OCI-LY3 (cell line): ENCODE results near the gene RNF141.

Experiments
- H2AFZ ChIP-seq: fragments of 200-600, 300-600 bp; shearing (Covaris generic); 2 replicates; pipeline ENCODE4 v1.6.0; 2014; ENCODE audit warnings: antibody characterized with exemption, low read depth, low read length
- H3K27ac ChIP-seq: fragments of 200-600, 300-600 bp; sonication (generic); 2 replicates; pipeline ENCODE4 v1.5.1; 2014; ENCODE audit warnings: mild to moderate bottlenecking, low read length, moderate library complexity, mixed read lengths
- H3K27me3 ChIP-seq: fragments of 200-600, 300-600 bp; sonication (generic); 2 replicates; pipeline ENCODE4 v1.6.1; 2014; ENCODE audit warnings: low read depth, low read length, mixed read lengths
- H3K36me3 ChIP-seq: fragments of 200-600, 300-600 bp; sonication (generic); replicated peaks from 2 replicates; pipeline ENCODE3; 2014; ENCODE audit warnings: low read depth, low read length, mixed read lengths
- H3K4me1 ChIP-seq: fragments of 300-600, 200-600 bp; sonication (generic); 2 replicates; pipeline ENCODE4 v1.6.1; 2014; ENCODE audit warnings: low read length, mixed read lengths
- H3K4me2 ChIP-seq: fragments of 200-600, 300-600 bp; sonication (generic); 2 replicates; pipeline ENCODE4 v1.6.1; 2014; ENCODE audit warnings: low read length, mixed read lengths
- H3K4me3 ChIP-seq: fragments of 300-600, 200-600 bp; sonication (generic); 2 replicates; pipeline ENCODE4 v1.5.1; 2014; ENCODE audit warnings: antibody characterized with exemption, mild to moderate bottlenecking, low read length, moderate library complexity
- H3K79me2 ChIP-seq: fragments of 300-600, 200-600 bp; shearing (Covaris generic); 2 replicates; pipeline ENCODE4 v1.6.1; 2014; ENCODE audit warnings: mild to moderate bottlenecking, low read length, mixed read lengths
- H3K9ac ChIP-seq: fragments of 300-600, 200-600 bp; shearing (Covaris generic); 2 replicates; pipeline ENCODE4 v1.6.0; 2014; ENCODE audit warnings: mild to moderate bottlenecking, low read length, moderate library complexity
- H3K9me3 ChIP-seq: fragments of 200-600, 300-600 bp; shearing (Covaris generic); 2 replicates; pipeline ENCODE4 v1.6.1; 2014; ENCODE audit warnings: low read length, mixed read lengths; ENCODE audit not compliant: insufficient read depth
- H4K20me1 ChIP-seq: fragments of 200-600, 300-600 bp; sonication (generic); 2 replicates; pipeline ENCODE4 v1.6.1; 2016; ENCODE audit warnings: low read length, mixed read lengths; ENCODE audit not compliant: insufficient read depth
- EZH2phosphoT487 ChIP-seq: fragments of 200-600 bp; shearing (Covaris generic); IDR thresholded peaks from 2 replicates; pipeline ENCODE4 v1.6.1; 2018; ENCODE audit warnings: antibody characterized with exemption, mixed run types, low read depth
- TF ChIP-seq, protein P1 (sequence below): fragments of 200-600, 300-600 bp; sonication (generic); IDR thresholded peaks from 2 replicates; pipeline ENCODE4 v1.5.1; 2014; ENCODE audit warnings: antibody characterized with exemption, low read length, low read depth

The RNF141 gene

DNA sequence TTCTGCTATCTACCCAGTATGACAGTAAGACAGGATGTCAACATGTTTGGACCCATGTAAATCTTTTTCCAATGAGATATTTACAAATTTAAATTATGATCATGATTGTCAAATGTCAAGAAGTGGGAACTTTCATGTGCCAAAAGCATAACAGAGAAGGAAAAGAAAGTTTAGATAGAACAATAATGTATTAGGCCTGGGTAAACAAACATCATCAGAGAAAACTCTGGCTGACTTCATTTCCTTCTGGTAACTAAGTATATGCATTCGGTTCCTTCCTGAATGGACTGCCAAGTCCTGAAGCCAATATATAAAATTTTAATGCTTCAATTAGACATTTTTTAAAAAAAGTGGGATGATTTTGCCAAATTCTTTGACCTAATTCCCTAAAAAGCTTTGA, 16.5 kb downstream of the RNF141 start:
- H2AFZ ChIP-seq: no peak overlapping the region
- H3K27ac ChIP-seq: no peak overlapping the region

DNA sequence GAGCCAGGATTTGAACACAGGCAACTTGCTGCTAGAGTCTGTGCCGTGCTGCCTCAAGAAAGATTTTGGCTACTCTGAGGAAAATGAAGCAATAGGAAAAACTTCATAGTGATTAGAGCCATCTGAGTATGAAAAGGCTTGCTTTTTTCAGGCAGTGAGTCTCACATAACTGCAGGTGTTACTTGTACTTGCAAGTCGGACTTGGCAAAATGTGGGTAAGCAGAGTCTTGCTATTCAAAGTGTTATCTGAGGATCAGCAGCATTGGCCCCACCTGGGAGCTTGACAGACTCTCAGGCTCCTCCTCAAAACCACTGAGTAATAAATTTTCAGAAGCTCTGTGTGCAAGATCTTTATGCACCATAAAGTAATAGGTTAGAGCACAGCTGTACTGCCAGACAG, 18.1 kb downstream of the RNF141 start:
- Histone ChIP-seq H3K4me3 (no peak overlapping the region), H4K20me1 (no peaks in the 10 kb centered on the region), H3K9ac (no peak overlapping the region), H3K4me1 (peaks cover 13% of the 10 kb centered on the region), H3K27me3 (no peaks in the 10 kb centered on the region), H3K9me3 (no peaks in the 10 kb centered on the region), H3K79me2 (no peaks in the 10 kb centered on the region), H3K36me3 (peaks cover 28% of the 10 kb centered on the region), H3K27ac (no peak overlapping the region), H2AFZ (no peak overlapping the region), H3K4me2 (no peak overlapping the region)
- TF ChIP-seq, protein P1, sequence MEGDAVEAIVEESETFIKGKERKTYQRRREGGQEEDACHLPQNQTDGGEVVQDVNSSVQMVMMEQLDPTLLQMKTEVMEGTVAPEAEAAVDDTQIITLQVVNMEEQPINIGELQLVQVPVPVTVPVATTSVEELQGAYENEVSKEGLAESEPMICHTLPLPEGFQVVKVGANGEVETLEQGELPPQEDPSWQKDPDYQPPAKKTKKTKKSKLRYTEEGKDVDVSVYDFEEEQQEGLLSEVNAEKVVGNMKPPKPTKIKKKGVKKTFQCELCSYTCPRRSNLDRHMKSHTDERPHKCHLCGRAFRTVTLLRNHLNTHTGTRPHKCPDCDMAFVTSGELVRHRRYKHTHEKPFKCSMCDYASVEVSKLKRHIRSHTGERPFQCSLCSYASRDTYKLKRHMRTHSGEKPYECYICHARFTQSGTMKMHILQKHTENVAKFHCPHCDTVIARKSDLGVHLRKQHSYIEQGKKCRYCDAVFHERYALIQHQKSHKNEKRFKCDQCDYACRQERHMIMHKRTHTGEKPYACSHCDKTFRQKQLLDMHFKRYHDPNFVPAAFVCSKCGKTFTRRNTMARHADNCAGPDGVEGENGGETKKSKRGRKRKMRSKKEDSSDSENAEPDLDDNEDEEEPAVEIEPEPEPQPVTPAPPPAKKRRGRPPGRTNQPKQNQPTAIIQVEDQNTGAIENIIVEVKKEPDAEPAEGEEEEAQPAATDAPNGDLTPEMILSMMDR: no peak
- TF ChIP-seq EZH2phosphoT487: no peak

More for the DNA sequence above, 16.5 kb downstream of the RNF141 start:
- Histone ChIP-seq H3K9me3 (no peaks in the 10 kb centered on the region), H3K79me2 (no peaks in the 10 kb centered on the region), H4K20me1 (no peaks in the 10 kb centered on the region), H3K4me2 (no peak overlapping the region), H3K4me1 (peaks cover 13% of the 10 kb centered on the region), H3K27me3 (no peaks in the 10 kb centered on the region), H3K36me3 (peaks cover 36% of the 10 kb centered on the region), H3K9ac (no peak overlapping the region), H3K4me3 (no peak overlapping the region)
- TF ChIP-seq, protein P1: no peak
- no peak for TF ChIP-seq EZH2phosphoT487

DNA sequence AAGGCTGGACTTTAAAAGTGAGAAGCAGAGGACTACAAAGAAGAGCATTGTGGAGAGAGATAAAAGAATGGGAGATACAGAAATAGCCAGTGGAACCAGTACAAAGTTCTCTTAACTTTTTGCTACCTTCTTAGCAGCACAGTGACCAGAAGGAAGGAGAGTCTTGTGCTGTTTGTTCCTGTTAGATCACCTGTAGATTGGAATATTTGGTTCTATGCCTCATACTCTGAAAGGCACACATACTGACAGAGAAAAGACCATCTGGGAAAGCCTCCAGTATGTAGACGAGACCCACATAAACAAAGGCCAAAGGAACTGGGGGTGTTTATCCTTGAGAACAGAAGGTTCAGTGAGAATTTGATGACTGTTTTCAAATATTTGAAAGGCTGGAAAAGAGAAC, 18.7 kb downstream of the RNF141 start:
- Histone ChIP-seq H3K79me2 (no peaks in the 10 kb centered on the region), H4K20me1 (no peaks in the 10 kb centered on the region), H2AFZ (no peak overlapping the region), H3K4me3 (no peak overlapping the region), H3K4me1 (peaks cover 7% of the 10 kb centered on the region), H3K27ac (no peak overlapping the region), H3K9me3 (no peaks in the 10 kb centered on the region), H3K9ac (no peak overlapping the region), H3K27me3 (no peaks in the 10 kb centered on the region), H3K36me3 (peaks cover 28% of the 10 kb centered on the region), H3K4me2 (no peak overlapping the region)
- TF ChIP-seq EZH2phosphoT487: no peak
- TF ChIP-seq, protein P1: no peak

DNA sequence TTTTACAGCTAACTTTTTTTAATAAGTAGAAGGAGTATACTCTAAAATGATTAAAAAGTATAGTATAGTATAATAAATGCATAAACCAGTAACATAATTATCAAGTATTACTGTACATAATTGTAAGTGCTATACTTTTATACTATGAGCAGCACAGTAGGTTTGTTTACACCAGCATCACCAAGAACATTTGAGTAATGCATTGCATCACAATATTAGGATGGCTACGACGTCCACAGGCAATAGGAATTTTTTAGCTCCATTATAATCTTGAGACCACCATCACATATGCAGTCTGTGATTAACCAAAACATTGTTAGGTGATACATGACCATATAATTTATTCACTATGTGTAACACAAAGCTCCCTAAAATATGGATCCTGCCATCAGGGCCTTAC, 20.4 kb downstream of the RNF141 start:
- Histone ChIP-seq H2AFZ (no peak overlapping the region), H3K4me1 (no peaks in the 10 kb centered on the region), H3K9ac (no peak overlapping the region), H3K4me2 (no peak overlapping the region), H4K20me1 (no peaks in the 10 kb centered on the region), H3K27ac (no peak overlapping the region), H3K27me3 (no peaks in the 10 kb centered on the region), H3K9me3 (no peaks in the 10 kb centered on the region), H3K79me2 (no peaks in the 10 kb centered on the region), H3K4me3 (no peak overlapping the region), H3K36me3 (peaks cover 28% of the 10 kb centered on the region)
- TF ChIP-seq, protein P1: no peak
- TF ChIP-seq EZH2phosphoT487: no peak
